ENCODE results near the gene RTRAF.

Gene RTRAF

GRCh38 chr14:51989293-51990234, at the start of gene RTRAF:
Gene RTRAF, plus strand, starts transcription at chr14:51989546. Its CDS starts 94 bp downstream, at chr14:51989640.
- peak; percentile 89 for DNase-seq

GRCh38 chr14:51939755-51940301, 49.5 kb upstream of the RTRAF start:
- no peak for DNase-seq

- DNase-seq = no peak
Observed at GRCh38 chr14:51942971-51943370, 46.4 kb upstream of the RTRAF start.

- no peak for DNase-seq
Observed at GRCh38 chr14:51950007-51950406, 39.3 kb upstream of the RTRAF start.

- no peak for DNase-seq
Observed at GRCh38 chr14:51951656-51952055, 37.7 kb upstream of the RTRAF start.

- DNase-seq = no peak
Observed at GRCh38 chr14:51954031-51954430, 35.3 kb upstream of the RTRAF start.

- DNase-seq = peak; percentile 12
Observed at GRCh38 chr14:51954657-51955056, 34.7 kb upstream of the RTRAF start.

- no peak for DNase-seq
Observed at GRCh38 chr14:51957950-51958349, 31.4 kb upstream of the RTRAF start.

- no peak for DNase-seq
Observed at GRCh38 chr14:51959928-51960327, 29.4 kb upstream of the RTRAF start.

- no peak for DNase-seq
Observed at GRCh38 chr14:51960866-51961265, 28.5 kb upstream of the RTRAF start.

GRCh38 chr14:51962711-51963110, 26.6 kb upstream of the RTRAF start:
- no peak for DNase-seq

GRCh38 chr14:51963286-51963685, 26.1 kb upstream of the RTRAF start:
- DNase-seq = peak; percentile 7

- no peak for DNase-seq
Observed at GRCh38 chr14:51967521-51967920, 21.8 kb upstream of the RTRAF start.

GRCh38 chr14:51969852-51970540, 19.4 kb upstream of the RTRAF start:
- no peak for DNase-seq

GRCh38 chr14:51972566-51972965, 16.8 kb upstream of the RTRAF start:
- no peak for DNase-seq

- DNase-seq = no peak
Observed at GRCh38 chr14:51977075-51977474, 12.3 kb upstream of the RTRAF start.

- DNase-seq = no peak
Observed at GRCh38 chr14:51978681-51979085, 10.7 kb upstream of the RTRAF start.

- DNase-seq = peak; percentile 79
Observed at GRCh38 chr14:51979088-51979709, 10.1 kb upstream of the RTRAF start.

- no peak for DNase-seq
Observed at GRCh38 chr14:51981218-51981854, 8.0 kb upstream of the RTRAF start.

GRCh38 chr14:51988221-51988620, 1.1 kb upstream of the RTRAF start:
- no peak for DNase-seq

- no peak for DNase-seq
Observed at GRCh38 chr14:51990488-51990887, 1.1 kb downstream of the RTRAF start.

- no peak for DNase-seq
Observed at GRCh38 chr14:51993285-51993920, 4.1 kb downstream of the RTRAF start.
